GM18502 (cell line): ENCODE results near the gene CCDC141.

Experiments
- ATAC-seq: cut with Tn5 transposase; IDR thresholded peaks from one replicate; pipeline ENCODE4 v1.9.1; 2021; ENCODE audit warnings: mild to moderate bottlenecking; ENCODE audit not compliant: unreplicated experiment, poor library complexity

CCDC141 gene

GRCh38 chr2:178882666-178883440 lies 167.1 kb downstream of the CCDC141 start:
- ATAC-seq, result no peak

GRCh38 chr2:178881075-178881474 lies 168.9 kb downstream of the CCDC141 start:
- ATAC-seq, result no peak

DNA sequence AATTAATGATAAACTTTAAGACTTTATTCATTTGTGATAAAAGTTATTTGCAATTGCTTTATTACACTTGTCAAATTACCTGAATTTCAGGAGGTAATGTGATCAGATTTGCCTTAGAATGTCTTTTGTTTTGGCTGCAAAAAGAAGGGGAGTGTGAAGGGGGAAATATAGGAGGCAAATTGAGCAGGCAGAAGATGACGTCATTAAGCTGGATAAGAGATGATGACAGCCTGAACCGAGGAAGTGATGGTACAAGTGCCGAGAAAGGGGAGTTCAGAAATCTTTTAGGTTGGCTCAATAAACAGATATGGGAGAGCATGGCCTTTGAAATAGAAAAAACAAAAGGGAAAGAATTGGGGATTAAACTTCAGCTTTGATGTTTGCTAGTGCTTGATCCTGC lies 169.7 kb downstream of the CCDC141 start:
- no peak for ATAC-seq

GRCh38 chr2:178877874-178878273 lies 172.1 kb downstream of the CCDC141 start:
- no peak for ATAC-seq

DNA sequence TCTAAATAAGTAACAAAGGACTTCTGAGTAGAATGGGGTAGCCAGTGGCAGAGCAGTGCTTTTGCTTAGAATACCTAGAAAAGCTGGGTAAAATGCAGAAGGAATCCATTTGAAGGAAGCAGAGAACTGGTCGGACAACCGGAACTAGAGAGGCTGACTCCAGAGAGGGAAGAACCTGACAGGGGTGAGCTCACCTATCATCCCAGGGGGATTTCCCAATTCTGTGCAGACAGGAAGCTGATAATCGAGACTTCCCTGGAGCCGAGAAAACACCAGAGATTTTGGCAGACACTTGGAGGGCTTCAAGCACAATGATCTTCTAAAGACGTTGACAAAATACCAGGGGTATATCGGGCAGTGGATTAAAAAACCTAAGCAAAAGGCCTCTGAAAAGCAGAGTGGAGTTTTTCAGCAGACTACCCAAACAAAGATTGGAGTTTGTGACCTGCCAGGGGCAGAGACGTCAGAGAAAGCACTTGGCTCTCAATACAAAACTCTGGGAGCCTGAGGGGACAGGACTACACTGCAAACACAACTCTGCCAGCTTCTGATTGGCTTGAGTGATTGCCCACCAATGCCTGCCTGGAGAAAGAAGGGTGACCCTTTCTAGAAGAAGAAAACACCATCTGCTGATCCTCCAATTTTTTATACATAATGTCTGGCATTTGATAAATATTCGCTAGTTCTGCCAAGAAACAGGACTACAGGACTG lies 175.3 kb downstream of the CCDC141 start:
- no peak for ATAC-seq

DNA sequence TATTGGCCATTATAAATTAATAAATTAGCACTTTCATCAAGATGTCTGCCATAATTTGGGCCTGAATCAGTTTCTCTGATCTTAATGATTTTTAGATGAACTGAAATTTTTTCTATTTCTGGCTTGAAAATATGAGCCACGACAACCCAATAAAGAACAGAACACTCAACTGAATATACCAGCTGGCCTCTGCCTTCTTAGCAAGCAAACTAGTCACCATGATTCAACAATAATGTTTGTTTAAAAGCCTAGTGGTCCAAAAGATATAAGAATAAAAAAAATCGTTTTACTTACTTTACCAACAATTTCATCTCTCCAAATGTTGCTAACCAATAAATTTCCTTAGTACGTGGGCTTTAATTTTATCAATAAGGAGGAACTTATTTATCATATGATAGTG lies 176.0 kb downstream of the CCDC141 start:
- ATAC-seq, result no peak

DNA sequence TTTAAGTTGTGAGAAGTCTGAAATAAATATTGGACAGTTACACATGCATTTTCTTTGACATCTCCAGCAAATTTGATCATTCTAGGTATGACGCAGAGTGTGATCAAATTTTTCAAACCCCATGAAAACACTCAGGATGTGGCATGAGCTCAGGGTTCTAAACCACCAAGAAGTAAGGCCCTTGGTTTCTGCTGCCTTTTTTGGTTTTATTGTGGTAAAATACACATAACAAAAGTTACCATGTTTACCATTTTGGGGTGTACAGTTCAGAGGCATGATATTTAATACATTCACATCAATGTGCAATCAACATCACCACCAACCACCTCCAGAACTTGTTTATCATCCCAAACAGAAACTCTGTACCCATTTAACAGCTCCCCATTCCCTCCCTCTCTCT lies 178.4 kb downstream of the CCDC141 start:
- ATAC-seq, result no peak

GRCh38 chr2:178870703-178871102 lies 179.2 kb downstream of the CCDC141 start:
- no peak for ATAC-seq

GRCh38 chr2:178865999-178866398 lies 183.9 kb downstream of the CCDC141 start:
- no peak for ATAC-seq

DNA sequence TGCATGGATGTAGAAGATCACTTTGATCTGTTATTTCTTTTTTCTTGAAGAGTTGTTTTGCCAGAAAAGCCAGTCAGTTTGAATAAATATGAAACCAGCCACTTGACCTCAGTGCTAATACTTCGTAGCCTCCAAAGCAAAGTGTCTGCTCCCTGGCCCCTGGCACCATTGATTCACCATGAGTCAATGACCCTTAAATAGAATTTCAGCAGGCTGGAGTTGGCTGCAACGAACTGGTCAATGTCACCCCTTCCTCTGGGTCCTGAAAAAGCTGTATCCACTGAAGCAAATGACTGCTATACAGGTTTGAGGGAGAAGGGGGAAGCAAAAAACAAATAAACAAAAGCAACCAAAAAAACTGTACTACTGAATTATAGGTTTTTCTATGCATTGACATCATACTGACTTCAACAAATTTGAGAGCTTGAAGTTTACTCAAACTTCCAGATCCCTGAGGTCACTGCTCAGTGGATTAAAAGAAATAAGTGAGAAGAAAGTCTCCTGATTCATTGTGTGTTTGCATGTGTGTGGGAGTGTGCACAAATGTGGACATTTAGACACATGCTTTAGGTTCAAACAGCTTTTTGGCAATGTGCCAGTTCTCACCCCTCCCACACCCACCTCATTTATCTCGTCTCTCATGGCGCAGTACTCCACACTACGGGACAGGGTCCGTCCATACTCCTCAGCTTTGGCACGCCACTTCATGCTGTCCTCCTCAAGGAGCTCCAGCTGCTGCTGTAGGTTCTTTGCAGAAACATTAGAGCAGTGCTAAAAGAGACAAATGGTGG lies 184.6 kb downstream of the CCDC141 start:
- ATAC-seq, result no peak

DNA sequence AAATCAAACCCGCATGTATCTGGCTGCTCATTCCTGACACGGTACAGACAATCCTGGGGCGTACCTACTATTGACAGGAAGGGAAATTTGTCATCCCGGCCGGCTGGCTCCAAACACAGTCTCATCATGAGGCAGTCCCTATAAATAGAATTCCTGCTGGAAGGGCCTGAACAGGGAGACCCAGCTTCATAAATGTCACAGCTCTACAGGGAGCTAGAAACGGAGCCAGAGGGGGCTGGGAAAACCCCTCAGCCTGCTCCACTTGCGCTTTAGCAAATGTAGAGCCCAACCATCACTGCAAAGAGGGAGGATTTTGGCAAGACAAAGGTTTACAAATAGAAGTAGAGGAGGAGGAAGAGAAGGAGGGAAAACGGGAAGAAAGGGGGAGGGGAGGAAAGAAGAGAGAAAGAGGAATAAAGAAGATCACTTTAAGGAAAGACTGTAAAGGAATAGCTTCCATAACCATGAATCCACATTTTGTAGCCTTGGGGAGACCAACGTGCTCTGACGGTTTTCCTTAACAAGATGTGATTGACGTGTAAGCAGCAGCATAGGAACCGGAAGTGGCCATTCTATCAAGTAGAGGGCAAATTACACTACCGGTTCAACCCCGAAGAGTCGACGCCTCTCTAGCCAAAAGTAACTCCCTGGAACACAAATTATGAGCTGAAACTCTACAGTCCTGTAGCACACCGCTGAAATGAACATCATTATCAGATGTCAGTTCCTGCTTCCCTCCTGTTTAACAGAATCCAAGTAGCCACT lies 185.9 kb downstream of the CCDC141 start:
- no peak for ATAC-seq

GRCh38 chr2:178863130-178863855 lies 186.6 kb downstream of the CCDC141 start:
- ATAC-seq, result no peak

DNA sequence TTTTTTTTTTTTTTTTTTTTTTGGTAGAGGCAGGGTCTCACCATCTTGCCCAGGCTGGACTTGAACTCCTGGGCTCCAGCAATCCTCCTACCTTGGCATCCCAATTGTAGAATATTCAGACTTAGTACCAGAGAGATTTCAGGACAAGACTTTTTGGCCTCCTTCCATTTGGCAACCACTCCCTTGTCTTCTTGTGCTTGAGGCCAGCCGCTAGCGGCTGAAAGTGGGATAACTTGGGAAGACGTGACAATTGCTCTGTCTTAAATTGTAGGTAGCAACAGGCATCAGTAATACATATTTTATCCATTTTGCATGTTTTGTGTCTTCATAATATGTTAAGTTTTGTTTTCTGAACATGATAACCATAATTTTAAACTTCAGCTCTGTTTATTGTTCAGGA lies 189.4 kb downstream of the CCDC141 start:
- ATAC-seq, result no peak

DNA sequence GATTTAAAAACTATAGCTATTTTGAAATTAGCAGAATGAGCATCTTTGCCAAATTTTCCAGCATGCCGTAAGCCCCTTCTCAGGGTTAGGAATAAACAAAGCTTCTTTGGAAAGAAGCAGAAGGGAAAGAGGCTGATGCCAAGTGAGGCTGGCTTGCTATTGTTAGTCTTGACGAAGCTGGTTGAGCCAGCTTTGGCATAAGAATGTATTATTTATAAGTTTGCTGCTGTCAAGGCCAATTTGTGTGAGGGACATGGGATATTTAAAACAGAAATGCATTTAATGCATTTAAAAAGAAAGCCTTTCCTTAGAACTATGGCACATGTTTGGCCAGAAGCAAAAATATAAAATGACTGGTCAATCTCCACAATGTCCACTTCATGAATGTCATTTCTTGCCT lies 190.2 kb downstream of the CCDC141 start:
- no peak for ATAC-seq

DNA sequence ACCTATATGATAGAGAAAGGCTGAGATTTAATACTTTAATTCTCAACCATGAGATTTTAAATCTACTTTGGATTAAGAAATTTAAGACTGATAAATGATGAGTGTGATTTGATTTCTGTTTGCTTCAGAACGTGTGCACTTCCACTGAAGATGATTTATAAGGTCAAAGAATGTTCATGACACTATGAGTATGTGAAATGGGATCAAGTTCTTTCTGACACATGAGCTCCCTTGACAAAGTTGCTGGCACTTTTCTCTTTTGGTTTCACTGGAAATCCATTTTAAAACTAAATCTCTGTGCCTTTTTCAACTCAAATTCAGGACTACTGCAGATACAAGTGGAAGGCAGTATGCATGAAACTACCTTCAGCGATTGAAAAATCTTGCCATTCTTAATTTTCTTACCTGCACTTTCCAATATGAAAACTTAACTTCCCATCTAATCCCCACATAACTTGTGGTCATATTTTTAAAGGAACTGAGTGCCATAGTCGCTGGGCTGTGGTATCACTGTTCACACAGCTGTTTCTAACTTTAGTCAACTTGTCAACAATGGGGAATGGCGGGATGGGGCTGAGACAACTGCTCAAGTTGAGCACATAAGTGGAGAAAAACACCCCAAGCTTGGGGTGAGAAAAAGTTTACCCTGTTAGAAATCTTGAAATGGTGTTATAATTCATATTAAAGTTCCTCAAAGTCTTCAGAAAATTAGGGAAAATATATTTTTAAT lies 190.9 kb downstream of the CCDC141 start:
- ATAC-seq, result no peak

GRCh38 chr2:178855151-178855550 lies 194.8 kb downstream of the CCDC141 start:
- no peak for ATAC-seq

DNA sequence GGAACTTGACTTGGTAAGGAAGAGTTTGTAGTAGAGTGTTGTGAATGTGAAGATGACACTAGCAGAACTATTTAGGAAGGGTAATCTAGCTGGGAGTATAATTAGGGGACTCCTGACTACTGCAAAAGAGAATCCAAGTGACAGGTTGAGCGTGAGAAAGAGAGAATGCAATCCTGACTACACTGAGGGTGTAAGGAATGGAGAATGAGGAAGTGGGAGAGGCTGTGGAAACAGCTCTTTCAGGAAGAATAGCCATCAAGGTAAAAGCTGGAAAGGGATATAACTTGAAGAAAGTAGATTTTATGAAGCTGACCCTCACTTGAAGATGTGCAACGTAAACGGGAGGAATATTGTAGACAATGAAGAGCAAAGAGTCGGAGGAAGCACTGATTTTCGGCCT lies 201.6 kb downstream of the CCDC141 start:
- ATAC-seq, result no peak

DNA sequence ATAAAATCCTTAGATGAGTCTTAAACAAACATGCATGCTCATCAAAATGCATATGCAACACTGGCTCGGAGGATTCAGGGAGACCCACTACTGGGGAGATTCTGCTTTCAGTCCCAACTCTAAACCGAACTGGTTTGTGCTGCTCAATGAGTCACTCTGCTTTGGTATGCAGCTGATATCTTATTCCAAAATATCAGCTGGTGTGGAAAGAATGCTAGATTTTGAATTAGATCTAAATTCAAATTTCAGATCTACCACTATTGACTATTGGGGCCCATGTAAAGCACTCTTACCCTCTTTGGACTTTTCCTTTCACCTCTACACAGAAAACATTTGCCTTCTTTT lies 203.5 kb downstream of the CCDC141 start:
- ATAC-seq, result no peak
